Suppressor macrophage treated with lipopolysaccharide for 4 hours (primary cell): ENCODE data around the gene DENND4A.

ENCODE experiments used
- DNase-seq: peaks from one replicate; pipeline ENCODE4 v3.0.0-alpha.2; 2020

Gene DENND4A

DNA sequence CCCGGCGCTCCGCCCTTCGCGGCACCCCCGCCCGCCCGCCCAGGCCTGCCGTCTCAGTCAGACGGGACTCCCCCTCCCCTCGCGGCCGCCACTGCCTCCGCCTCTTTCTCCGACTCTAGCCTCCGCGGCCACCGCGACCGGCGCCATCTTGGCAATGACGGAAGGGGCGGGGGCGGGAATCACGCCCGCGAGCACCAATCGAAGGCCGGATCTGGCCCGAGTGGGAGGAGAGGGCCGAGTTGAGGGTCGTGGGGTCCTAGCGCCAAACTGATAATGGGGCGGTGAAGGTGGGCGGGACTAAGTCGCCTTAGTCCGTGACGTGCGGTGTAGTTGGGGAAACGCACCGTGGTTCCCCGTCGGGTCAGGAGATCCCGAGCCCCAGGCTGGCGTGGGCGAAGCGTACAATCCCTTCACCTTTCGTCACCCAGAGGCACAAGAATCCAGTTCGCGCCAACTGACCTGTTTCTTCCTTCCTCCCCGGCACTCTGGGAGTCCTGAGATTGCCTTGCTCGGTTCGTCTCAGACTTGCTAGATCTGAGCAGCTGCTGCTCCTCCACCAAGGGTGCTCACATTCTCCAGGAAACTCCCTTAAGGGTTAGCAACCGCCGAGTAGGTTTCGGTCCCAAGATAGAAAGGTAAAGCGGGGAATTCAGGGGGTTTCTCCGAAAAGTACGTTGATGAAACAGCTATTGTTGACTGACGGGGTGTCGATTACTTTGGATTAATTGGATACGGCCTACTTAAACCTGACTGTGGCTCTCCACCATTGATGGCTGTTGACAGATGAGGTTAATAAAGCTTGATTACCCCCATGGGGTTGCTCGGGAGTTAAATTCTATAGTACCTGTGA, at the start of gene DENND4A:
DENND4A (minus strand) TSS at position 156 of the 850 bp plus-strand sequence. CDS start 35,843 bp downstream, outside the sequence.
- peak; percentile 99 for DNase-seq

DNA sequence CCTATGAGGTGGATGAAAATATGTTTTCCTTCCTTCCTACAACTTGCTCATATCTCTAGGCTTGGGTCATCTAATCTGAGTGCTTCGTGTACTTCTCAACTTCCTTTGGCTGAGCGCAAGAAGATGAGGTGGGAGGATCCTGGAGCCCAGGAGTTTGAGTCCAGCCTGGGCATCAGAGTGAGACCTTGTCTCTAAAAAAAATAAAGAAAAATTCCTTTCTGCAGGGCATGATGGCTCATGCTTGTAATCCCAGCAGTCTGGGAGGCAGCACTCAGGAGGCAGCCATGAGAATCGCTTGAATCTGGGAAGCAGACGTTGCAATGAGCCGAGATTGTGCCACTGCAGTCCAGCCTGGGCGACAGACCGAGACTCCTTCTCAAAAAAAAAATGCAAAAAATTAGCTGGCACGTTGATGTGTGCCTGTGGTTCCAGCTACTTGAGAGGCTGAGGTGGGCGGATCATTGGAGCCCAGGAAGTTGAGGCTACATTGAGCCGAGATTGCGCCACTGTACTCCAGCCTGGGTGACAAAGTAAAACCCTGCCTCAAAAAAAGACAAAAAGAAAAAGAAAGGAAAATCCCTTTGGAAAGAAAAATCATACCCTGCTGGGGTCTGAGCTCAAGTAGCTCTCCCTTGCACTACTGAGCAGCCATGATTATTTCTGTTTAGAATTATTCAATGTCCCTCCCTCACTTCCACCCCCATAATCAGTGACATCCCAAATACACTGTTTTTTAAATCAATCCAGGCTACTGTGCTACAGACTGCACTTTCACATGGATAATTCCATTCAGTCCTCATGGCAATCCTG, 49.2 kb upstream of the DENND4A start:
- peak; percentile 52 for DNase-seq

DNA sequence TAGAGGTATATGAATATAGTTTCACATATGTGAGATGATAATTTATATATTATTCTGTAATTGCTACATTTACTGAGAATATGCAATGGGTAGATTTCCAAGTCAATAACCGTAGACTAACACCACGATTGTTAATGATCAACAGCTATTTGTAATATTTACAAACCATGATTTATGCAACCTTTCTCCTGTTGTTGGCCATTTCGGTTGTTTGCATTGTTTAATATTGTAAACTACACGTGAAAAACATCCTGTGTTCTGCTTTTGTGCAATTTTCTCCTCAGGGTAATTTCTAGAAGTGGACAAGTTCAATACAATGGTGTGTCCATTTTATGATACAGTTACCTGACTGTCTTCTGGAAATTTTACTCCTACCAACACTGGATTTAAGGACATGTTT, 47.9 kb upstream of the DENND4A start:
- no peak for DNase-seq

DNA sequence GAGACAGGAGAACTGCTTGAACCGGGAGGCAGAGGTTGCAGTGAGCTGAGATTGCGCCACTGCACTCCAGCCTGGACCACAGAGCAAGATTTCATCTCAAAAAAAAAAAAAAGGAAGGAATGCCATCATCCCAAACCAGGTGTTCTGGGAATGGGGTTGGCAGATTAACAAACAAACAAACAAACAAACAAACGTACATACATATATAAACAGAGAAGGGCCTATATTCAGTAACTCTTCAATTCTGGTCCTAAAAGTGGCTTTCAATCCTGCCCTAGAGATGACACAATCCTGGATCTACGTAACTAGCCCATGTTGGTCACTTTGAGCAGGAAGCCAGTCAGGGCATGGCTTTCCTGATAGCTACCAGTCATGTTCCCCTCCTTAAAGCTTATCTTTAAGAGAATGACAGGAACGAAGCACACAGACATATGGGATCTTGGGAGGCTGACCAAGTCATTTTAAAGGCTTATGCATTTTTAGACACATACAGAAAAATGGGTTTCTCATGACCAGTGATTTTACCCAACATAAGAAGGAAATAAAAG, 47.3 kb upstream of the DENND4A start:
- peak; percentile 60 for DNase-seq

DNA sequence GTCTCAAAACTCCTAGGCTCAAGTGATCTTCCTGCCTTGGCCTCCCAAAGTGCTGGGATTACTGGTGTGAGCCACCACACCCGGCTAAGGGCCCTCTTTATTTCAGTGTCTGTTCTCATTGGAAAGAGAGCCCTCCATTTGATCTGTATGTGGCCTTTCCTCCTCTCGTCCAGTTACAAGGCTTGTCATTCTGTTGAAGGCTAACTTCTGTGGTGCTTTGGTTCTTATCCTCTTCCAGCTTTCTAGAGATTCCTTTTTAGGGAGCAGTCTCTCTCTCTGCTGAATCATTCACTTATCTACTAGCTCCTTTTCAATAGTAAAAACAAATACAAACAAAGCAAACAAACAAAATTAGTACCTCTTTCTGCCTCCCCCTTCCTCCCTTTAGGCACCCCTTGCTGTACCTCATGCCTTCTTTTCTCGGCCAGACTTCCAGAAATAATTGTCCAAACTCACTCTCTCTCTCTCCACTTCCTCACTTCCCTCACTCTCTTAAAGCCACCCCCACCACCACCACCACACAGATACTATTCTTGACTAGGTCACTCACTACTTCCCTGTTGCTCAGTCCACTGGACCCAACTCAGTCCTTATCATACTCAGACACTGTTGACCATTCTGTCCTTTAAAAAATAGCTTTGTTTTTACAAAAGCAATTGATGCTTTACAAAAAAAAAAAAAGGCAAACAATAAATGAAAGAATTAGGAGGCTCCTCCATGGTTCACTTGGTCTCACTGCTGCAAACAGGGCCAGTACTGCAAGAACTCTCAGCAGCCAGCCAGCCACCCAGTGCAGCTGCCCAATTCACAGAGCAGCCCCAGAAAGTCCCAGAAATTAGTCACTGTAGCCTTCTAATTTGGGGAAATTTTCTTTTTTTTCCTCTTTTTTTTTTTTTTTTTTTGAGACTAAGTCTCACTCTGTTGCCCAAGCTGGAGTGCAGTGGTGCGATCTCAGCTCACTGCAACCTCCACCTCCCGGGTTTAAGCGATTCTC, 45.5 kb upstream of the DENND4A start:
- peak; percentile 72 for DNase-seq

DNA sequence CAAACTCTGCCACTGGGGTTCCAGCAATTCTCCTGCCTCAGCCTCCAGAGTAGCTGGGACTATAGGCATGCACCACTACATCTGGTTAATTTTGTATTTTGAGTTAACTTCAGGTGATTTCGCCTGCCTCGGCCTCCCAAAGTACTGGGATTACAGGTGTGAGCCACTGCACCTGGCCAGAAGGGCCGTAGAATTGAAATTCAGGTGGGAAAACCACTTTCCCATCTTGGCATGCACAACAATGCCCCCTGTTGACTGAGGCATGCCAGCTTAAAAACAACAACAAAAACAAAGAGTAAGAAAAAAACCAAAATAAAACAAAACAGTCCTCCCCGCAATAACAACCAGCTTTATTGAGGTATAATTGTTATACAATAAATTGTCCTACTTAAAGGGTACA, 44.6 kb upstream of the DENND4A start:
- no peak for DNase-seq

DNA sequence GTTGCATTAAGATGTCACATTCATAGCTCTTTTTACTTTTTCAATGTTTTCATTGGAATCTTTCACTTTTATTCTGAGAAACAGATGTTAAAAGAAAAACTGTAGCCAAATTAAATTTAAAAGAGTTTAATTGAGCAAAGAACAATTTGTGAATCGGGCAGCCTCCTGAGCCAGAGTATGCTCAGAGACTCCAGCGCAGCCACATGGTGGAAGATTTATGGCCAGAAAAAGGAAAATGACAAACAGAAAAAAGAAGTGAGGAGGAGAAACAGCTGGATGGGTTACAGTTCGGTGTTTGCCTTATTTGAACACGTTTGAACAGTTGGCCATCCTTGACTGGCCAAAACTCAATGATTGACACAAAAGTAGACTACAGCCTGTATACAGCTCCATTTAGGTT, 43.4 kb upstream of the DENND4A start:
- DNase-seq: no peak

DNA sequence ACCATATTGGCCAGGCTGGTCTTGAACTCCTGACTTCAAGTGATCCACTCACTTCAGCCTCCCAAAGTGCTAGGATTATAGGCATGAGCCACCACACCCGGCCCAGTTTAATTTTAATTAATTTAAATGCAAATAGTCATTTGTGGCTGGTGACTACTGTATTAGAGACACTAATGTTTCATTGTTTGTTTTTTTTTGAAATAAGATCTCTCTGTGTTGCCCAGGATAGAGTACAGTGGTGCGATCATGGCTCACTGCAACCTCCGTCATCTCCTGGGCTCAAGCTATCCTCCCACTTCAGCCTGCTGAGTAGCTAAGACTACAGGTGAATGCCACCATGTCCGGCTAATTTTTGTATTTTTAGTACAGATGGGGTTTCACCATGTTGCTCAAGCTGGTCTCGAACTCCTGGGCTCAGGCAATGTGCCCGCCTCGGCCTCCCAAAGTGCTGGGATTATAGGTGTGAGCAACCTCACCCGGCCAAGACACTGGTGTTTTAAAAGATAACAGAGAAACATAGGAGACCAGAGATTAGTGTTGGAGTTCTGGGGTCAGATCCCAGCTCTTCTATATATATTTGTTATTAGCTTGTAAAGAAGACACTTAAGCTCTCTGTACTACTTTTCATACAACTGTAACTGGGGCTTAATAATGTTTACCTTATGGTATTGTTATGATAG, 42.6 kb upstream of the DENND4A start:
- no peak for DNase-seq

DNA sequence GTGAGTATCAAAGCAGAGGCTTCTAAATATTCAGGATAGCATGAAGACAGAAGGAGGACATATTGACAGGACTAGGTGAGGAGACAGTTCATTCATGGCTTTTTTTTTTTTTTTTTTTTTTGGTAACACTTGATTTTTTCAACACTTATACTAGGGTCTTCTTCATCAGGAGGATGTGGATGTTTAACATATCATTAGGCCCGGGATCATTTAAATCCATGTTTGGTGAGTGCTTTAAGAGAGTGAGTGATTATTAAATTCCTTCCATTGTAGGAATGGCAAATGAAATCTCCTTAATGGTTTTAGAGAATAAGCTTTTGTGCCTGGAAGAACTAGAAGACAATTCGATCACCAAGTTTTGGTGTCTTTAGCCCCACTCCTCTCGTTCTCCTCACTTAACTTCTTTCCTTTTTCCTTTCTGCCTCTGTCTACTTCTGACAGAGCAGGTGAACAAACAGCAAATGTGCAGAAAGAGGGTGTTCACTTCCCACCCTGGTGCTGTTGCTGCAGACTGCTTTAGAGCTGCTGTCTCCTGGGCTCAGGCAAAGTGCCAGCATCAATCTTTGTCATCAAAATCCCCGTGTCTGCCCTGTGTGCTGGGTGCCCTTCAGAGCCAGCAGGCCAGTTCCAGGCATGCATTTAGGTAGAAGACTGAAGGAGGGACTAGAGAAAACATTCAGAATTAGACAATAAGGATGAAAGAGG, 41.6 kb upstream of the DENND4A start:
- peak; percentile 41 for DNase-seq

DNA sequence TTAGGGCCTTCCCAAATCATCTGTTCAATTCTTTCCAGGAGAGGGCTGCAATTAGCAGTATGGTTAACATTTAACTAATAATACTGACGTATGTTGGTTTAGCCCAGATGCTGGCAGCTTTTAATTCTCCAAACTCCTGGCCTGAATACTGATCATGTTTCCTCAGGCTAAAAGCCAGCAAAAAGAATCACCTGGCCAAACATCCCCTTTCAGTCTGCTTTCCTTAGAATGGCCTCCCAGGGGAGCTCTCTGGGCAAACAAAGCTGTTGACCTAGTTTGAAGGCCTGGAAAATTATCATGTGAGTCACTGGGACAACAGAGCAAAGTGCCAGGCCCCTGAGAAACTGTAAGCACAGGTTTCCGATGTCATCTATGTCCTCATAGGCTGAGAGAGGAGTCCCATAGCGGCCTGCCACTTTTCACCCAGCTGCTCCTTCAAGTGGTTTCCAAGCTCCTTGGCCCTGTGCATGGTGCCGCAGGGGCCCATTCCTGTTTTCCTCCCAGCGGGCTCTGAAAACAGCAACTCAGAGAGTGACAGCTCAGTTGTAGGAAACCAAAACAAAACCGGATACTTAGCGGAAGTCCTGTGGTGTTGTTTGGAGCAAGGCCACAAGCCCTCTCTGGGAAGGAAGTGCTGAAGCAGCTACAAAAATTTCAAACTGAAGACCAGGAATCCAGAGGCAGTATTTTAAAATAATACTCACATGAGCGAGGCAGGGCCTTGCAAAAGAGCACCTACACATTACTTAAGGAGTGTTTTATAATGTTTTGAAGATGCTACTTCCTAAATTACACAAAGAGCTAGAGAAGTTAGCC, 40.7 kb upstream of the DENND4A start:
- peak; percentile 84 for DNase-seq

DNA sequence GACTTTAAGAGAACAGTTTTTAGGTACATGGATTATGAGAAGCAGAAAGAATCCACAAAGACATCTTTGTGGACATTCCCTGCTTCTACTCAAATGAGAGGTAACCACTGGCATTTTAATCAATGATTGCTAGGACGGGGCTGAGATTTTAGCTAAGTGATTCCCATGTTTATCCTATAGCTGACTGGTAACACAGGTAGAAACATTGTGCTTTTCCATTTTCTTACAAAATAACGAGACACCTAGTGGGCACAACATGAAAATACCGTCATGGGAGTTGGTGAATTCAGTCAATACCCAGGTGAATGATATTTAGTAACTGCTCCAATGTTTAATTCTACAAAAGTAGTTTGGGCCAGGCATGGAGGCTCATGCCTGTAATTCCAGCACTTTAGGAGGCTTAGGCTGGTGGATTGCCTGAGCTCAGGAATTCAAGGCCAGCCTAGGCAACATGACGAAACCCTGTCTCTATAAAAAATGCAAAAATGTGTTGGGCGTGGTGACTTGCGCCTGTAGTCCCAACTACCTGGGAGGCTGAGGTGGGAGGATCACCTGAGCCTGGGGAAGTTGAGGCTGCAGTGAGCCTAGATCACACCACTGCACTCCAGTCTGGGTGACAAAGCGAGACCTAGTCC, 37.2 kb upstream of the DENND4A start:
- DNase-seq: no peak

DNA sequence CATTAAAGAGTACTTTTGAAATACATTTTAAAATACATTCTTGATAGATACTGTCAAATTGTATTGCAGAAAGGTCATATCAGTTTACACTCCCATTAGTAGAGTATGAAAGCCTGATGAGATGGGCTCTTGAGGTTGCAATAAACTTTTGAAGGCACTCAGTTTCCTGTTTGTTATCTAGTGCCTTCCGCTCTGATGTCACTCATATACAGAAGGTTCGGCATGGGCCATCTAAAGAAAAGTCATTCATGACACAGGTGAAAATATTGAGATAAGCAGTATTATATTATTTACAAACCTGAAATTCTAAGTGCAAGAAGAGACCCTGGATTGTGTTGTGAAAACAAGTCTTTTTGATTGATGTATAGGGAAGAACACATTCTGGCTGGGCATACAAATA, 36.5 kb upstream of the DENND4A start:
- no peak for DNase-seq

DNA sequence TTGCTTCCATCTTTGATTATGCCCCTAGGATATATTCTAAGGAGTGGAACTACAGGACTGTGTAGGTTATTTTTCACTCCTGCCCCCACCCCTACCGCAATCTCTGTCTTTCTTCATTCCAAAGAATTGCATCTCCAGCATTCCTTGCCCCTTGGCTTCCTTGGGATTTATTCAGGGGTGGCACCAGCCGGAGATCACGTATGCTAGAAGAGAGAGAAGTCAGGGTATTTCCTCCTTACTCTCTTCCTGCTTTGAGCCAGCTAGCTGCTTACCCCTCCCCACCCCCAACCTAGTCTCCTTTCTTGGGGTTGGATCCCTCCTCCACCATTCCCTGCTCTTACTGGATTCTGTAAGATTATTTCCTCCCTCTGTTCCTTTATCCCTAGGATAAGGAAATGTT, 35.0 kb upstream of the DENND4A start:
- DNase-seq: no peak

DNA sequence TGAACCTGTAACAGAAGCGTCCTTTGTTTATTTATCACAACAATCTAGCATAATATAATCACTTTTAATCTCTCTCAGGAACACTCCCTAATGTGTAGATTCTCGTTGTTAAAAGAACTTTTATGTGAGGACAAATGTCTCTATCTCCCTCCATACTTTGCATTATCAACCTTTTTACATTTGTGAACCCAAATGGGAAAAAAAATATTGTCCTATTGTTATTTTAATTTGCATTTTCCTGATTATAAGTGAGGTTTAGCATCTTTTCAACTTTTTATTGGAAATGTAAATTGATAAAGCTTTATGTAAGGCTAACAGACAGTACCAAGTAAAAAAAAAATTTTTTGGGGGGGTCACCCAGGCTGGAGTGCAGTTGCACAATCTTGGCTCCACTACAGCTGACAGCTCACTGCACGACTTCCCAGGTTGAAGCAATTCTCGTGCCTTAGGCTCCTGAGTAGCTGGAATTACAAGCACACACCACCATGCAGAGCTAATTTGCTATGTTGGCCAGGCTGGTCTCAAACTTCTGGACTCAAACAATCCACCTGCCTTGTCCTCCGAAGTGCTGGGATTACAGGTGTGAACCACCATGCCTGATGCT, 33.0 kb upstream of the DENND4A start:
- peak; percentile 25 for DNase-seq

DNA sequence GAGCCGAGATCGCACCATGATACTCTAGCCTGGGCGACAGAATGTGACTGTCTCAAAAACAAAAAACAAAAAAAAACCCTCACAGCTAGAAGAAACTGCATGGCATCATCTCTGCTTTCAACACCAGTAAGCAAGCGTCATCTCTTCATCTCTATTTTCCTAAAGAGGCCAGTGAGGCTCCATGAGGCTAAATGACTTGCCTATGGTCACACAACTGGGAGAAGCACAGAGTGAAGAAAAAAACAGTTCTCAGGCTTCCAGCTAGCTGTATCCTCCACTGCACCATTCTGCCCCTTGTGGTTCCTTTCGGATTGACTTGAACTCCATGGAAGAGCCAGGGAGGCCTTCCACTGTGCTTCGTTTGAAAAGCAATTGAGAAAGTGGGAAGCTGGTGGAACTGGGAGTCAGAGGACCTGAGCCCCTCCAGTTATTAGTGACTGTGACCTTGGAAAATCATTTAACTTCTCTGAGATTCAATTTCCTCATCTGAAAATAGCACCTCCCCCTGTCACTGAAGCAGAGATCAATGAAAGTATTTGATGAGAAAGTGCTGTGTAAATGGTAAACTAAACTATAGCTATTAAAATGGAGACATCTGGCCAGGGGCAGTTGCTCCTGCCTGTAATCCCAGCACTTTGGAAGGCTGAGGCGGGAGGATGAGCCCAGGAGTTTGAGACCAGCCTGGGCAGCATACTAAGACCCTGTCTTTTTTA, 32.1 kb upstream of the DENND4A start:
- DNase-seq: peak; percentile 61

DNA sequence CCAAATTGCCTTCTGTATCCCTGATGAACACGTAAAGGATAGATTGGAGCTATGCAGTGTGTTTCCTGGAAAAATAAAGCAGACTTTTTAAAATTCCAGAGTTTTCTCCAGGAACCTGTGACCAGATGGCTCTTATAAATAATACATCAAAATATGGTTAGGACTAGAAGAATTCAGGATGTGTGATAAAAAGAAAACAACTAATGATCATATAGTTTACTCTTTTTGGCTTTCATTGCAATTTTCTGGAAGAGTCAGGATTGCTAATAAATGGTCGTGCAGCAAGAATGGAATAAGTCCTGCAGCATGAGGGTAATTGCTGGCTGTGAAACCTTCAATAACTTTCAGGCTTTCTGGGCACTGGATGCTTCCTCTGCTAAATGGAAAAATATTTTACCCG, 30.2 kb upstream of the DENND4A start:
- DNase-seq: no peak

DNA sequence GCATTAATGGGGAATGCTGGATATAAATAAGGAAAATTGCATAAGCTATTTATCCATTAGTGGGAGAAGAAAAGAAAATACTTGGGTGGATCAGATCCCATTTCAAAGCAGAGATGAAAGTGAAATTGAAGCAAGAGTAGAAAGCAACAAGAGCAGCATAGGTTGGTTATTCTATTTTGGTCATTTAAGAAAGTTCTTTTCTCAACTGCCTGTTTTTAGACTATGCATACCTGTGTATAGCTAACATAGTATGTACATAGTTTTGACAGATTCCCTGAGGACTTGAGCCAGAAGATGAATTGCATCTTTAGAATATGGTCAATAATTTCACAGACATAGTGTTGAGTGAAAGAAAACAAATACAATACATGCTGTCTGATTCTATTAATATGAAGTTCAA, 29.0 kb upstream of the DENND4A start:
- DNase-seq: no peak

DNA sequence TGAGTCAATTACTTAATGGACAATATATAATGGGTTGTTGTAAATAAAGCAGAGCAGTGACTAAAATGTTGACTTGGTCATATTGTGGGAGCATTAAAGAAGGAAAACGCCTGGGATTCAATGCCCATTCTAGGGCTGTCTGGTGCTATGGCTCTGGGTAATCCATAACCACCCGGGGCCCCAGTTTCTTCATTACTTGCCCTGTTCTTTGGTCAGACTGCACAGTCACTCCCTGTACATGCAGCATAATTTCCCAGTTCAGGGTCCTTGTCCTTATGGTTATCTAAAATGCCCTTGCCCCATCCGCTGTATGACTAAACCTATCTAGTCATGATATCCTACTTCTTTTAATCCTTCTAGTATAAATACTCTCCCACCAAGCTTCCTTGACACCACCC, 27.5 kb upstream of the DENND4A start:
- peak; percentile 62 for DNase-seq
